Measurements from ENCODE around the gene OR2G2. TPM values are rescaled to one million over a fixed set of nuclear protein-coding genes. Genes with fewer than 3 reads are reported as not detected.

The OR2G2 gene
- total and polyA plus RNA-seq, 2 of the 8 experiments (the other 6 are each of a cell fraction or from before 2014, with no cell fraction given): not detected

GRCh38 chr1:247638781-247639180 lies 50.6 kb downstream of the OR2G2 start (continued):
- TF ChIP-seq CHD7 (IDR thresholded peaks at IDR 0.05; ENCODE audit: insufficient replicate concordance, low read length) (no peak), MAFK (IDR thresholded peaks at IDR 0.05; ENCODE audit: low read depth, low read length) (no peak), SRF (IDR thresholded peaks at IDR 0.05; ENCODE audit: low read depth, low read length) (no peak), CBX8 (IDR thresholded peaks at IDR 0.05; ENCODE audit: borderline replicate concordance, low read depth, low read length) (no peak), SAP30 (IDR thresholded peaks at IDR 0.05; ENCODE audit: insufficient read depth, insufficient replicate concordance, low read length) (no peak), EP300 (IDR thresholded peaks at IDR 0.05; ENCODE audit: borderline replicate concordance in 1 of 2, low read depth in 2 of 2, low read length in 2 of 2) (no peak)
